GM23338 (cell line): ENCODE data around the gene SPEF1.

Experiments used
- CREB1 ChIP-seq: fragments of 250-450 bp; sonication (Bioruptor Pico); IDR thresholded peaks from 2 replicates; pipeline ENCODE4 v1.5.0; 2020; ENCODE audit warnings: low read depth, mild to moderate bottlenecking, moderate library complexity
- EZH2 ChIP-seq: fragments of 200-600 bp; sonication (generic); IDR thresholded peaks from one replicate; pipeline ENCODE4 v1.8.0; 2017; ENCODE audit warnings: antibody characterized with exemption, mild to moderate bottlenecking, low read depth; ENCODE audit not compliant: unreplicated experiment
- EZH2phosphoT487 ChIP-seq: fragments of 200-600 bp; sonication (generic); IDR thresholded peaks from one replicate; pipeline ENCODE4 v1.8.1; 2018; ENCODE audit warnings: antibody characterized with exemption; ENCODE audit not compliant: unreplicated experiment
- JUNB ChIP-seq: IDR thresholded peaks from one replicate; pipeline ENCODE4 v1.6.1; 2016; ENCODE audit warnings: antibody characterized with exemption; ENCODE audit not compliant: unreplicated experiment
- NANOG ChIP-seq: IDR thresholded peaks from 2 replicates; pipeline ENCODE4 v1.6.1; 2016; ENCODE audit warnings: antibody characterized with exemption, borderline replicate concordance
- POLR2AphosphoS5 ChIP-seq: IDR thresholded peaks from 2 replicates; pipeline ENCODE4 v1.6.1; 2016; ENCODE audit warnings: antibody characterized with exemption, low read depth
- STAT1 ChIP-seq: IDR thresholded peaks from one replicate; pipeline ENCODE4 v1.6.1; 2016; ENCODE audit warnings: antibody characterized with exemption; ENCODE audit not compliant: unreplicated experiment
- ZNF114 ChIP-seq: fragments of 250-450 bp; sonication (Bioruptor Pico); IDR thresholded peaks from 2 replicates; pipeline ENCODE4 v1.5.0; 2020; ENCODE audit warnings: mild to moderate bottlenecking, moderate library complexity
- TF ChIP-seq, protein P1 (sequence below), 2 experiments: fragments of 200-600 bp in 1 of 2; sonication (generic) in 1 of 2; conservative IDR thresholded peaks; 2 replicates each; pipeline versions ENCODE4 v1.5.1 to v1.6.1; 2016 to 2017; ENCODE audit warnings: antibody characterized with exemption in 2 of 2, low read depth in 2 of 2, mild to moderate bottlenecking in 2 of 2, moderate library complexity in 1 of 2
- TF ChIP-seq, protein P2 (sequence below): IDR thresholded peaks from one replicate; pipeline ENCODE4 v1.6.1; 2018; ENCODE audit warnings: antibody characterized with exemption; ENCODE audit not compliant: unreplicated experiment
- TF ChIP-seq, protein P3 (sequence below): fragments of 250-450 bp; sonication (Bioruptor Pico); IDR thresholded peaks from 2 replicates; pipeline ENCODE4 v1.5.0; 2020; ENCODE audit warnings: mild to moderate bottlenecking, moderate library complexity
- TF ChIP-seq, protein P4 (sequence below): IDR thresholded peaks from 2 replicates; pipeline ENCODE4 v1.6.1; 2016; ENCODE audit warnings: antibody characterized with exemption

DNA sequence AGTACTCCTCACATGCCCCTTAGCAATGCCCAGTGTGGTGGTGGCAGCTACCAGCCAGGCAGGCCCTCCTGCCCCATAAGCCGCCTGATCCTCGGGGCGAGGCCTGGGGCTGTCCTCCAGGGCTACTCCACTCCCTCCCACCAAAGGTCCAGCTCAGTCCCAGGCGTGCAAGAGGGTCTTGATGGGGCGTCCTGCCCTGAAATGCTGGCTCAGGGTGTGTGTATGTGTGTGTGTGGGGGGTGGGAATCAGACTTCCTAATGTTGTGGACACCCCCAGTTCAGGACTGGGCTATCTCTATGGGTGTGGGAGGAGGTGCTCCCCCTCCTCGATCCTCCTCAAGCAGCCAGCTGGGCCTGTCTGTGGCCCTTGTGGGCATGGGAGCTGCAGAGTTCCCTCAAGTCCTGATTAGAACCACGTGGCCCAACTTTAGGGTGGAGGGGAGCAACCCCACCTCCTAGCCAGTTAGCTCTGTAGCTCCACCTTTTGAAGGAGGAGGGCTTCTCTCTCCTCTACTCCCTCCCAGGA, 41.3 kb downstream of the SPEF1 start:
- TF ChIP-seq, protein P1, sequence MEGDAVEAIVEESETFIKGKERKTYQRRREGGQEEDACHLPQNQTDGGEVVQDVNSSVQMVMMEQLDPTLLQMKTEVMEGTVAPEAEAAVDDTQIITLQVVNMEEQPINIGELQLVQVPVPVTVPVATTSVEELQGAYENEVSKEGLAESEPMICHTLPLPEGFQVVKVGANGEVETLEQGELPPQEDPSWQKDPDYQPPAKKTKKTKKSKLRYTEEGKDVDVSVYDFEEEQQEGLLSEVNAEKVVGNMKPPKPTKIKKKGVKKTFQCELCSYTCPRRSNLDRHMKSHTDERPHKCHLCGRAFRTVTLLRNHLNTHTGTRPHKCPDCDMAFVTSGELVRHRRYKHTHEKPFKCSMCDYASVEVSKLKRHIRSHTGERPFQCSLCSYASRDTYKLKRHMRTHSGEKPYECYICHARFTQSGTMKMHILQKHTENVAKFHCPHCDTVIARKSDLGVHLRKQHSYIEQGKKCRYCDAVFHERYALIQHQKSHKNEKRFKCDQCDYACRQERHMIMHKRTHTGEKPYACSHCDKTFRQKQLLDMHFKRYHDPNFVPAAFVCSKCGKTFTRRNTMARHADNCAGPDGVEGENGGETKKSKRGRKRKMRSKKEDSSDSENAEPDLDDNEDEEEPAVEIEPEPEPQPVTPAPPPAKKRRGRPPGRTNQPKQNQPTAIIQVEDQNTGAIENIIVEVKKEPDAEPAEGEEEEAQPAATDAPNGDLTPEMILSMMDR (conservative IDR thresholded peaks at IDR 0.05; ENCODE audit: low read depth in 2 of 2): no peak
- no peak for TF ChIP-seq EZH2phosphoT487
- no peak for TF ChIP-seq POLR2AphosphoS5
- no peak for TF ChIP-seq EZH2
- no peak for TF ChIP-seq NANOG
- no peak for TF ChIP-seq JUNB
- TF ChIP-seq, protein P2, sequence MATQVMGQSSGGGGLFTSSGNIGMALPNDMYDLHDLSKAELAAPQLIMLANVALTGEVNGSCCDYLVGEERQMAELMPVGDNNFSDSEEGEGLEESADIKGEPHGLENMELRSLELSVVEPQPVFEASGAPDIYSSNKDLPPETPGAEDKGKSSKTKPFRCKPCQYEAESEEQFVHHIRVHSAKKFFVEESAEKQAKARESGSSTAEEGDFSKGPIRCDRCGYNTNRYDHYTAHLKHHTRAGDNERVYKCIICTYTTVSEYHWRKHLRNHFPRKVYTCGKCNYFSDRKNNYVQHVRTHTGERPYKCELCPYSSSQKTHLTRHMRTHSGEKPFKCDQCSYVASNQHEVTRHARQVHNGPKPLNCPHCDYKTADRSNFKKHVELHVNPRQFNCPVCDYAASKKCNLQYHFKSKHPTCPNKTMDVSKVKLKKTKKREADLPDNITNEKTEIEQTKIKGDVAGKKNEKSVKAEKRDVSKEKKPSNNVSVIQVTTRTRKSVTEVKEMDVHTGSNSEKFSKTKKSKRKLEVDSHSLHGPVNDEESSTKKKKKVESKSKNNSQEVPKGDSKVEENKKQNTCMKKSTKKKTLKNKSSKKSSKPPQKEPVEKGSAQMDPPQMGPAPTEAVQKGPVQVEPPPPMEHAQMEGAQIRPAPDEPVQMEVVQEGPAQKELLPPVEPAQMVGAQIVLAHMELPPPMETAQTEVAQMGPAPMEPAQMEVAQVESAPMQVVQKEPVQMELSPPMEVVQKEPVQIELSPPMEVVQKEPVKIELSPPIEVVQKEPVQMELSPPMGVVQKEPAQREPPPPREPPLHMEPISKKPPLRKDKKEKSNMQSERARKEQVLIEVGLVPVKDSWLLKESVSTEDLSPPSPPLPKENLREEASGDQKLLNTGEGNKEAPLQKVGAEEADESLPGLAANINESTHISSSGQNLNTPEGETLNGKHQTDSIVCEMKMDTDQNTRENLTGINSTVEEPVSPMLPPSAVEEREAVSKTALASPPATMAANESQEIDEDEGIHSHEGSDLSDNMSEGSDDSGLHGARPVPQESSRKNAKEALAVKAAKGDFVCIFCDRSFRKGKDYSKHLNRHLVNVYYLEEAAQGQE: no peak
- TF ChIP-seq ZNF114: no peak
- TF ChIP-seq, protein P3, sequence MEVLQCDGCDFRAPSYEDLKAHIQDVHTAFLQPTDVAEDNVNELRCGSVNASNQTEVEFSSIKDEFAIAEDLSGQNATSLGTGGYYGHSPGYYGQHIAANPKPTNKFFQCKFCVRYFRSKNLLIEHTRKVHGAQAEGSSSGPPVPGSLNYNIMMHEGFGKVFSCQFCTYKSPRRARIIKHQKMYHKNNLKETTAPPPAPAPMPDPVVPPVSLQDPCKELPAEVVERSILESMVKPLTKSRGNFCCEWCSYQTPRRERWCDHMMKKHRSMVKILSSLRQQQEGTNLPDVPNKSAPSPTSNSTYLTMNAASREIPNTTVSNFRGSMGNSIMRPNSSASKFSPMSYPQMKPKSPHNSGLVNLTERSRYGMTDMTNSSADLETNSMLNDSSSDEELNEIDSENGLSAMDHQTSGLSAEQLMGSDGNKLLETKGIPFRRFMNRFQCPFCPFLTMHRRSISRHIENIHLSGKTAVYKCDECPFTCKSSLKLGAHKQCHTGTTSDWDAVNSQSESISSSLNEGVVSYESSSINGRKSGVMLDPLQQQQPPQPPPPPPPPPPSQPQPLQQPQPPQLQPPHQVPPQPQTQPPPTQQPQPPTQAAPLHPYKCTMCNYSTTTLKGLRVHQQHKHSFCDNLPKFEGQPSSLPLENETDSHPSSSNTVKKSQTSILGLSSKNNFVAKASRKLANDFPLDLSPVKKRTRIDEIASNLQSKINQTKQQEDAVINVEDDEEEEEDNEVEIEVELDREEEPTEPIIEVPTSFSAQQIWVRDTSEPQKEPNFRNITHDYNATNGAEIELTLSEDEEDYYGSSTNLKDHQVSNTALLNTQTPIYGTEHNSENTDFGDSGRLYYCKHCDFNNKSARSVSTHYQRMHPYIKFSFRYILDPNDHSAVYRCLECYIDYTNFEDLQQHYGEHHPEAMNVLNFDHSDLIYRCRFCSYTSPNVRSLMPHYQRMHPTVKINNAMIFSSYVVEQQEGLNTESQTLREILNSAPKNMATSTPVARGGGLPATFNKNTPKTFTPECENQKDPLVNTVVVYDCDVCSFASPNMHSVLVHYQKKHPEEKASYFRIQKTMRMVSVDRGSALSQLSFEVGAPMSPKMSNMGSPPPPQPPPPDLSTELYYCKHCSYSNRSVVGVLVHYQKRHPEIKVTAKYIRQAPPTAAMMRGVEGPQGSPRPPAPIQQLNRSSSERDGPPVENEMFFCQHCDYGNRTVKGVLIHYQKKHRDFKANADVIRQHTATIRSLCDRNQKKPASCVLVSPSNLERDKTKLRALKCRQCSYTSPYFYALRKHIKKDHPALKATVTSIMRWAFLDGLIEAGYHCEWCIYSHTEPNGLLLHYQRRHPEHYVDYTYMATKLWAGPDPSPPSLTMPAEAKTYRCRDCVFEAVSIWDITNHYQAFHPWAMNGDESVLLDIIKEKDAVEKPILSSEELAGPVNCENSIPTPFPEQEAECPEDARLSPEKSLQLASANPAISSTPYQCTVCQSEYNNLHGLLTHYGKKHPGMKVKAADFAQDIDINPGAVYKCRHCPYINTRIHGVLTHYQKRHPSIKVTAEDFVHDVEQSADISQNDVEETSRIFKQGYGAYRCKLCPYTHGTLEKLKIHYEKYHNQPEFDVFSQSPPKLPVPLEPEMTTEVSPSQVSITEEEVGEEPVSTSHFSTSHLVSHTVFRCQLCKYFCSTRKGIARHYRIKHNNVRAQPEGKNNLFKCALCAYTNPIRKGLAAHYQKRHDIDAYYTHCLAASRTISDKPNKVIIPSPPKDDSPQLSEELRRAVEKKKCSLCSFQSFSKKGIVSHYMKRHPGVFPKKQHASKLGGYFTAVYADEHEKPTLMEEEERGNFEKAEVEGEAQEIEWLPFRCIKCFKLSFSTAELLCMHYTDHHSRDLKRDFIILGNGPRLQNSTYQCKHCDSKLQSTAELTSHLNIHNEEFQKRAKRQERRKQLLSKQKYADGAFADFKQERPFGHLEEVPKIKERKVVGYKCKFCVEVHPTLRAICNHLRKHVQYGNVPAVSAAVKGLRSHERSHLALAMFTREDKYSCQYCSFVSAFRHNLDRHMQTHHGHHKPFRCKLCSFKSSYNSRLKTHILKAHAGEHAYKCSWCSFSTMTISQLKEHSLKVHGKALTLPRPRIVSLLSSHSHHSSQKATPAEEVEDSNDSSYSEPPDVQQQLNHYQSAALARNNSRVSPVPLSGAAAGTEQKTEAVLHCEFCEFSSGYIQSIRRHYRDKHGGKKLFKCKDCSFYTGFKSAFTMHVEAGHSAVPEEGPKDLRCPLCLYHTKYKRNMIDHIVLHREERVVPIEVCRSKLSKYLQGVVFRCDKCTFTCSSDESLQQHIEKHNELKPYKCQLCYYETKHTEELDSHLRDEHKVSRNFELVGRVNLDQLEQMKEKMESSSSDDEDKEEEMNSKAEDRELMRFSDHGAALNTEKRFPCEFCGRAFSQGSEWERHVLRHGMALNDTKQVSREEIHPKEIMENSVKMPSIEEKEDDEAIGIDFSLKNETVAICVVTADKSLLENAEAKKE: no peak
- no peak for TF ChIP-seq CREB1 (CRISPR knock-in tag)
- TF ChIP-seq, protein P4, sequence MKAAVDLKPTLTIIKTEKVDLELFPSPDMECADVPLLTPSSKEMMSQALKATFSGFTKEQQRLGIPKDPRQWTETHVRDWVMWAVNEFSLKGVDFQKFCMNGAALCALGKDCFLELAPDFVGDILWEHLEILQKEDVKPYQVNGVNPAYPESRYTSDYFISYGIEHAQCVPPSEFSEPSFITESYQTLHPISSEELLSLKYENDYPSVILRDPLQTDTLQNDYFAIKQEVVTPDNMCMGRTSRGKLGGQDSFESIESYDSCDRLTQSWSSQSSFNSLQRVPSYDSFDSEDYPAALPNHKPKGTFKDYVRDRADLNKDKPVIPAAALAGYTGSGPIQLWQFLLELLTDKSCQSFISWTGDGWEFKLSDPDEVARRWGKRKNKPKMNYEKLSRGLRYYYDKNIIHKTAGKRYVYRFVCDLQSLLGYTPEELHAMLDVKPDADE: no peak
- no peak for TF ChIP-seq STAT1
